Motor neuron (in vitro differentiated cells): ENCODE results near the gene NPHS1. TPM values are rescaled to one million over a fixed set of nuclear protein-coding genes. Genes with fewer than 3 reads are reported as not detected.

Experiments used
- ATAC-seq, 8 experiments: fragments of 200-7000 bp; cut with Tn5 transposase; replicated peaks in 6 of 8; 2 replicates each; pipeline ENCODE4 v1.8.0; 2021; ENCODE audit warnings: mild to moderate bottlenecking in 8 of 8, moderate library complexity in 8 of 8
- H3K27ac ChIP-seq, 2 donors: fragments of 250-450 bp; sonication (Bioruptor Pico); 2 replicates each; pipeline ENCODE4 v1.9.0; 2021; ENCODE audit warnings: antibody characterized with exemption in 2 of 2, mild to moderate bottlenecking in 2 of 2, moderate library complexity in 1 of 2
- H3K4me1 ChIP-seq, 2 donors: fragments of 250-450 bp; sonication (Bioruptor Pico); replicated peaks in 1 of 2; 2 replicates each; pipeline ENCODE4 v1.6.1; 2021; ENCODE audit warnings: antibody characterized with exemption in 2 of 2, mild to moderate bottlenecking in 2 of 2, moderate library complexity in 1 of 2
- H3K4me3 ChIP-seq, 5 donors: fragments of 250-450 bp; sonication (Bioruptor Pico); 2 replicates each; pipeline ENCODE4 v1.9.0; 2021; ENCODE audit warnings: antibody characterized with exemption in 5 of 5, mild to moderate bottlenecking in 5 of 5, moderate library complexity in 4 of 5
- WGBS, 10 experiments: fragments of 450-650 bp; shearing (Covaris generic); methylation state at CpG; one replicate each; pipeline ENCODE4 v1.0.0; 2022; 5-methylcytosine and 5-hydroxymethylcytosine counted together
- in situ Hi-C, 9 experiments: fragments of 400-800 bp; cut with MboI; loops; one replicate each; pipeline ENCODE4 v1.15.0; 2021; ENCODE audit warnings: low sequenced_read_pairs in 9 of 9, low pct_unique_long_range_greater_than_20kb in 2 of 9; ENCODE audit not compliant: unreplicated experiment in 9 of 9
- total RNA-seq, 8 experiments: library from RNA; unstranded; fragments of 300-600 nt; gene quantifications; 2 replicates each; pipeline versions ENCODE4 v1.2.3 to v1.2.4, GENCODE V29; 2022

Gene NPHS1
- total RNA-seq, 8 experiments from 2014 or later: 0.05 to 0.85 (median 0.37) TPM; not detected in 2

DNA sequence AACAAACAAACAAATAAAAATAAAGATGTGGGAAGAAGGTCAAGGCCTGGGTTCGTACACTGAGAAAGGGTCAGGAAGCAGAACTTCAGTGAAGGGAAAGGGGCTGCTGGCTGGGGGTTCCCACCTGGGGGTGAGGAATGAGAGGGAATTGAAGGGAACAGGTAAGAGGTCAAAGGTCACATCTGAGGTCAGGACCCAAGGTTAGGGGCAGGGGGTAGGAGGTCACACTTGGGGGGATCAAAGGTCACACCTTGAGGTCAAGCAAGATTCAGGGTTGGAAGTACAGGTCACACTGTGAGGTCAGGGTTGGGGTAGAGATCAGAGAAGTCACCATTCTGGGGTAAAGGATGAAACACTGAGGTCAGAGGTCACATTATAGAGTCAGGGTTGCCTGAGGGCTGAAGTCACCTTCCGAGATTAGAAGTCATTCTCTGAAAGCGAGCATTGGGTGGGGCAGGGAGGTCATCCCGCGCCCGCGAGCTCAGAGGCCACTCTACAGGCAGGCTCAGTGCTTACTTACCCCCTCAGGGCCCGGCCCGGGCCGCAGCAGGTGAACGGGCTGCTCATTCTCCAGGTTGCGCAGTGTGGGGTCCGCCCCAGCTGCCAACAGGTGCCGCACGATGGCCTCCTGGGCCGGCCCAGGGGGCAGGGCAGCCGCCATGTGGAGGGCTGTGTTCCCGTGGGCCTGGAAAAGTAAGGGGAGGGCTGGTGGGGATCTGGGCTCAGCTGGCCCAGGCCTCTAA, 37.2 kb upstream of the NPHS1 start:
- in situ Hi-C loops: loop anchor here in 1 of 9 experiments (10.0 kb wide), 1 partner anchor 45 kb away; the partner anchor contains the start of gene LRFN3
- WGBS, 10 experiments: 84 to 100% (median 94%) methylated on average over 1 to 12 of the region's 18 CpGs; no CpG with 5 or more reads in 4 of the 10 experiments
- peak in 1 of 8 experiments; percentile 14 for ATAC-seq
- Histone ChIP-seq H3K4me1 (no peaks in the 10 kb centered on the region), H3K4me3 (no peak overlapping the region), H3K27ac (no peak overlapping the region)

- no peak overlapping the region for H3K27ac ChIP-seq
- no peak overlapping the region for H3K4me3 ChIP-seq
- 40 to 100% (median 82%) methylated on average over 1 to 9 of the region's 9 CpGs; no CpG with 5 or more reads in 5 of the 10 experiments for WGBS, 10 experiments
- ATAC-seq: no peak
- in situ Hi-C loops: loop anchor here in 1 of 9 experiments (10.0 kb wide), 1 partner anchor 46 kb away; the partner anchor contains the start of gene LRFN3
- no peaks in the 10 kb centered on the region for H3K4me1 ChIP-seq
Observed at GRCh38 chr19:35888398-35888797, 36.1 kb upstream of the NPHS1 start.

DNA sequence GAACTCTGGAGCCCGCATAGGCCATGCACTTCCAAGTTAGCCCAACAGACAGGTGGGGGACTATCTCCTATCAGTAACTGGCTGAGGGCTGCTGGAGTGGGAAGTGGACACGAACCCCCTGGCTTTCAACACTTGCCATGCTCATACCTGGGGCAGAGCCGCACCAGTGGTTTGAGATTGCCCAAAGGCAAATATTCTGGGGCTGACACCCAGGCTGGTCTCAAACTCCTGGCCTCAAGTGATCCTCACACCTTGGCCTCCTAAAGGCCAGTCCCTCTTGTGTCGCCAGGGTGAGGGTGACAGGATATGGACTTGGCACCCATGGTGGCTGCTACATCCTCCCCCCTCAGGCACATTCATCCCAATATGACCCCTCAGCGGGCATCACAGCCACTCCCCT, 34.9 kb upstream of the NPHS1 start:
- ATAC-seq: no peak
- in situ Hi-C loops: loop anchor here in 1 of 9 experiments (10.0 kb wide), 1 partner anchor 48 kb away; the partner anchor contains the start of gene LRFN3
- WGBS, 10 experiments: 93 to 100% (median 100%) methylated on average over 1 to 2 of the region's 5 CpGs; no CpG with 5 or more reads in 2 of the 10 experiments
- H3K27ac ChIP-seq: no peak overlapping the region
- no peak overlapping the region for H3K4me3 ChIP-seq
- H3K4me1 ChIP-seq: peaks cover 3 to 4% of the 10 kb centered on the region in 2 donors

- 80 to 100% (median 95%) methylated on average over 1 to 5 of the region's 8 CpGs; no CpG with 5 or more reads in 4 of the 10 experiments for WGBS, 10 experiments
- Histone ChIP-seq H3K4me3 (no peak overlapping the region), H3K4me1 (peaks cover 3 to 4% of the 10 kb centered on the region in 2 donors), H3K27ac (no peak overlapping the region)
- in situ Hi-C loops: loop anchor here in 1 of 9 experiments (10.0 kb wide), 1 partner anchor 49 kb away; the partner anchor contains the start of gene LRFN3
- no peak for ATAC-seq
Observed at GRCh38 chr19:35885904-35886303, 33.6 kb upstream of the NPHS1 start.

- ATAC-seq: no peak
Observed at GRCh38 chr19:35885225-35885738, 33.0 kb upstream of the NPHS1 start.

GRCh38 chr19:35883882-35884281, 31.6 kb upstream of the NPHS1 start:
- ATAC-seq: no peak
- in situ Hi-C loops: loop anchor here in 1 of 9 experiments (10.0 kb wide), 1 partner anchor 51 kb away; the partner anchor contains the start of gene LRFN3
- 0 to 63% (median 38%) methylated on average over 1 to 2 of the region's 2 CpGs; no CpG with 5 or more reads in 5 of the 10 experiments for WGBS, 10 experiments
- H3K27ac ChIP-seq: no peak overlapping the region
- H3K4me1 ChIP-seq: peaks cover 9 to 10% of the 10 kb centered on the region in 2 donors
- no peak overlapping the region for H3K4me3 ChIP-seq

More at GRCh38 chr19:35885225-35885738, 33.0 kb upstream of the NPHS1 start:
- 40 to 100% (median 89%) methylated on average over 1 to 2 of the region's 6 CpGs; no CpG with 5 or more reads in 4 of the 10 experiments for WGBS, 10 experiments
- Histone ChIP-seq H3K4me3 (no peak overlapping the region), H3K4me1 (peaks cover 3 to 4% of the 10 kb centered on the region in 2 donors), H3K27ac (no peak overlapping the region)
- in situ Hi-C loops: loop anchor here in 1 of 9 experiments (10.0 kb wide), 1 partner anchor 50 kb away; the partner anchor contains the start of gene LRFN3

GRCh38 chr19:35882114-35882832, 30.0 kb upstream of the NPHS1 start:
- 0 to 32% (median 23%) methylated on average over 2 to 8 of the region's 8 CpGs; no CpG with 5 or more reads in 1 of the 10 experiments for WGBS, 10 experiments
- Histone ChIP-seq H3K4me3 (no peak overlapping the region), H3K4me1 (peaks cover 9 to 10% of the 10 kb centered on the region in 2 donors), H3K27ac (no peak overlapping the region)
- peak; percentile 54 to 72 (median 62) for ATAC-seq
- in situ Hi-C loops: loop anchor here in 1 of 9 experiments (10.0 kb wide), 1 partner anchor 53 kb away; the partner anchor contains the start of gene LRFN3

- Histone ChIP-seq H3K4me1 (peaks cover 9 to 10% of the 10 kb centered on the region in 2 donors), H3K4me3 (no peak overlapping the region), H3K27ac (no peak overlapping the region)
- in situ Hi-C loops: loop anchor here in 1 of 9 experiments (10.0 kb wide), 1 partner anchor 55 kb away; the partner anchor contains the start of gene LRFN3
- WGBS, 10 experiments: 0 to 40% (median 9%) methylated on average over 1 to 13 of the region's 28 CpGs; no CpG with 5 or more reads in 3 of the 10 experiments
- ATAC-seq: peak; percentile 87 to 98 (median 93)
Observed at GRCh38 chr19:35879770-35880317, 27.5 kb upstream of the NPHS1 start.

DNA sequence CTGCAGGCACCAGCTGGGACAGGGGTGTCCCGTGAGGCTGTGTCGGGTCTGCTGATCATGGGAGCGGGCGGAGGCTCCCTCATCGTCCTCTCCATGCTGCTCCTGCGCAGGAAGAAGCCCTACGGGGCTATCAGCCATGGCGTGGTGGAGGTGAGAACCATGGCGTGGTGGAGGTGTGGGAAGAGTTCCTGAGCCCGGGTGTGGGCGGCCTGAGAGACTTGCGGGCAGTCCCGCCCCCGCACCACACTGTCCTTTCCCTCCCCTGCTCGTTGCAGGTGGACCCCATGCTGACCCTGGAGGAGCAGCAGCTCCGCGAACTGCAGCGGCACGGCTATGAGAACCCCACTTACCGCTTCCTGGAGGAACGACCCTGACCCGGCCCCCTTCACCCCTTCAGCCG, 26.8 kb upstream of the NPHS1 start:
- in situ Hi-C loops: no loop called here
- H3K4me3 ChIP-seq: no peak overlapping the region
- peak in 1 of 8 experiments; percentile 3 for ATAC-seq
- WGBS, 10 experiments: 28 to 60% methylated on average over 1 to 6 of the region's 23 CpGs; no CpG with 5 or more reads in 8 of the 10 experiments
- H3K4me1 ChIP-seq: peaks cover 9 to 10% of the 10 kb centered on the region in 2 donors
- peak overlapping the region in 1 of 2 donors; percentile 24 for H3K27ac ChIP-seq

DNA sequence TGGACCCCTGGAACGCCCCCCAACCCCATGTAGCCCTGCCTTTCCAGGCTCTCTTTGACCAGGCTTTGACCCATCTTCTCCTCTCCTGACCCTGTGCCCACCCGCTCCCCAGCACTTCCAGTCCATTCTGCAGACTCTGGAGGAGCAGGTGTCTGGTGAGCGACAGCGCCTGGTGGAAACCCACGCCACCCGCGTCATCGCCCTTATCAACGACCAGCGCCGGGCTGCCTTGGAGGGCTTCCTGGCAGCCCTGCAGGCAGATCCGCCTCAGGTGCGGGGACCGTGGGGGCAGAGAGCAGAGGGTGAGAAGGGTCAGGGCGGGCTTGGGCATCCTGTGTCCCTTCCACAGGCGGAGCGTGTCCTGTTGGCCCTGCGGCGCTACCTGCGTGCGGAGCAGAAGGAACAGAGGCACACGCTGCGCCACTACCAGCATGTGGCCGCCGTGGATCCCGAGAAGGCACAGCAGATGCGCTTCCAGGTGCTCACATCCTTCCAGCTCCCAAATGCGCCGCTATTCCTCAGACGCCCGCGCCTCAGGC, 22.2 kb upstream of the NPHS1 start:
- no peak for ATAC-seq
- peaks cover 7 to 10% of the 10 kb centered on the region in 2 donors for H3K4me1 ChIP-seq
- WGBS, 10 experiments: 0 to 100% (median 86%) methylated on average over 2 to 13 of the region's 32 CpGs; no CpG with 5 or more reads in 5 of the 10 experiments
- no peak overlapping the region for H3K4me3 ChIP-seq
- in situ Hi-C loops: no loop called here
- no peak overlapping the region for H3K27ac ChIP-seq

- H3K4me1 ChIP-seq: peaks cover 11 to 12% of the 10 kb centered on the region in 2 donors
- no peak overlapping the region for H3K27ac ChIP-seq
- no peak for ATAC-seq
- 54 to 100% (median 100%) methylated on average over 1 to 3 of the region's 5 CpGs; no CpG with 5 or more reads in 7 of the 10 experiments for WGBS, 10 experiments
- in situ Hi-C loops: no loop called here
- no peak overlapping the region for H3K4me3 ChIP-seq
Observed at GRCh38 chr19:35872180-35872579, 19.9 kb upstream of the NPHS1 start.

DNA sequence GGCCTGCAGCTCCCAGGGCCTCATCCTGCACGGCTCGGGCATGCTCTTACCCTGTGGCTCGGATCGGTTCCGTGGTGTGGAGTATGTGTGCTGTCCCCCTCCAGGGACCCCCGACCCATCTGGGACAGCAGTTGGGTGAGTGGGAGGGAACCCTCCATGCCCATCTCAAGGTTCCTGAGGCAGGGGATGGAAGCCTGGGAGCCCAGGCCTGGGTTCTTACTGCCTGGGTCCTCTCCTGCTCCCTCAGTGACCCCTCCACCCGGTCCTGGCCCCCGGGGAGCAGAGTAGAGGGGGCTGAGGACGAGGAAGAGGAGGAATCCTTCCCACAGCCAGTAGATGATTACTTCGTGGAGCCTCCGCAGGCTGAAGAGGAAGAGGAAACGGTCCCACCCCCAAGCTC, 19.3 kb upstream of the NPHS1 start:
- no peak overlapping the region for H3K4me3 ChIP-seq
- in situ Hi-C loops: no loop called here
- H3K4me1 ChIP-seq: peaks cover 11 to 12% of the 10 kb centered on the region in 2 donors
- no peak for ATAC-seq
- WGBS, 10 experiments: 12 to 83% methylated on average over 1 to 3 of the region's 12 CpGs; no CpG with 5 or more reads in 8 of the 10 experiments
- no peak overlapping the region for H3K27ac ChIP-seq
